NT2/D1 (cell line): Measurements from ENCODE around the gene PAPPA2.

ENCODE experiments used
- SUZ12 ChIP-seq: IDR thresholded peaks from 2 replicates; pipeline ENCODE4 v1.6.1; 2011; ENCODE audit not compliant: insufficient read length, insufficient read depth; ENCODE audit errors: extremely low read depth
- ZNF274 ChIP-seq: IDR thresholded peaks from 2 replicates; pipeline ENCODE4 v1.6.1; 2011; ENCODE audit warnings: mild to moderate bottlenecking, low read depth, low read length

GRCh38 chr1:176531036-176531435 lies 68.1 kb downstream of the PAPPA2 start:
- TF ChIP-seq SUZ12 (no peak), ZNF274 (no peak)
